ENCODE measurements around the gene SUCO. TPM values are rescaled to one million over a fixed set of nuclear protein-coding genes. Genes with fewer than 3 reads are reported as not detected.

The SUCO gene
- total and polyA plus RNA-seq, 2 of the 4 experiments (the other 2 are of a cell fraction), result 11.4 to 21.5 TPM

- ATAC-seq (ENCODE audit: low read depth) (no peak), DNase-seq (no peak)
- WGBS, 2 experiments (ENCODE audit: extremely low coverage in 2 of 2, insufficient read length in 1 of 2), result no CpG with 5 or more reads among the region's 1 CpG
- no peaks in the 10 kb centered on the region for H3K9me3 ChIP-seq (ENCODE audit: control insufficient read depth, insufficient read depth, low read length)
- H4K8ac ChIP-seq (ENCODE audit: low read depth in 2 of 2, low read length in 2 of 2), result no peak overlapping the region
- no peak overlapping the region for H3K56ac ChIP-seq (ENCODE audit: extremely low read depth, insufficient read depth, low read length)
- H4K5ac ChIP-seq (ENCODE audit: low read depth, low read length), result no peak overlapping the region
- no peak overlapping the region for H2BK15ac ChIP-seq (ENCODE audit: low read depth, low read length)
- H3K9me1 ChIP-seq (ENCODE audit: insufficient read depth, low read length), result 0 out of 2 replicates have a peak, but pooled peaks cover under 1% of the 10 kb centered on the region
- no peak overlapping the region for H3K23ac ChIP-seq (ENCODE audit: low read depth, low read length)
- H3K14ac ChIP-seq (replicated peaks; ENCODE audit: low read depth, low read length), result no peak overlapping the region
- no peak overlapping the region for H3K4me2 ChIP-seq (ENCODE audit: low read depth, low read length)
- dilution Hi-C loops (cut with HindIII; ENCODE audit: low sequenced_read_pairs, unreplicated experiment) (no loop called here), in situ Hi-C loops (cut with MboI; ENCODE audit: low sequenced_read_pairs) (no loop called here), intact Hi-C loops (cut with micrococcal nuclease) (no loop called here)
- H2AK9ac ChIP-seq (replicated peaks; ENCODE audit: low read depth, low read length, poor library complexity), result no peak overlapping the region
- H2AFZ ChIP-seq (replicated peaks; ENCODE audit: low read length, poor library complexity), result no peak overlapping the region
- no peak overlapping the region for H4K91ac ChIP-seq (ENCODE audit: insufficient read depth, low read depth, low read length)
- H3K4me3 ChIP-seq (ENCODE audit: insufficient read depth, low read depth, low read length), result no peak overlapping the region
- ChIA-PET CTCF (no interaction called here), POLR2A (ENCODE audit: unreplicated experiment) (no interaction called here)
- no peak overlapping the region for H3K27ac ChIP-seq (ENCODE audit: insufficient read depth, low read length)
- H4K20me1 ChIP-seq (ENCODE audit: insufficient read depth, low read length), result no peaks in the 10 kb centered on the region
- H3K9ac ChIP-seq (ENCODE audit: low read depth, low read length), result no peak overlapping the region
- 0 out of 2 replicates have a peak, but pooled peaks cover 3% of the 10 kb centered on the region for H3K4me1 ChIP-seq (ENCODE audit: control insufficient read depth, insufficient read depth, low read length)
- TF ChIP-seq MAZ (IDR thresholded peaks at IDR 0.05; ENCODE audit: borderline replicate concordance, low read depth, low read length) (no peak), FOS (IDR thresholded peaks at IDR 0.05; ENCODE audit: low read depth, low read length) (no peak), BHLHE40 (IDR thresholded peaks at IDR 0.05; ENCODE audit: low read depth, low read length) (no peak), SMC3 (IDR thresholded peaks at IDR 0.05; ENCODE audit: low read depth, low read length) (no peak), RFX5 (IDR thresholded peaks at IDR 0.05; ENCODE audit: low read depth, low read length) (no peak), NFE2L2 (IDR thresholded peaks at IDR 0.05; ENCODE audit: low read depth, low read length) (no peak), MXI1 (IDR thresholded peaks at IDR 0.05; ENCODE audit: borderline replicate concordance, low read depth, low read length) (no peak), CEBPB (IDR thresholded peaks at IDR 0.05; ENCODE audit: low read depth, low read length) (no peak), POLR2A (IDR thresholded peaks at IDR 0.05; ENCODE audit: low read depth, low read length) (no peak), MAFK (IDR thresholded peaks at IDR 0.05; ENCODE audit: low read depth, low read length) (no peak), RAD21 (IDR thresholded peaks at IDR 0.05; ENCODE audit: low read length) (no peak), CHD1 (IDR thresholded peaks at IDR 0.05; ENCODE audit: low read depth, low read length) (no peak), RCOR1 (IDR thresholded peaks at IDR 0.05; ENCODE audit: insufficient replicate concordance, low read length) (no peak), USF2 (IDR thresholded peaks at IDR 0.05; ENCODE audit: low read depth, low read length) (no peak)
- TF ChIP-seq, protein P1, sequence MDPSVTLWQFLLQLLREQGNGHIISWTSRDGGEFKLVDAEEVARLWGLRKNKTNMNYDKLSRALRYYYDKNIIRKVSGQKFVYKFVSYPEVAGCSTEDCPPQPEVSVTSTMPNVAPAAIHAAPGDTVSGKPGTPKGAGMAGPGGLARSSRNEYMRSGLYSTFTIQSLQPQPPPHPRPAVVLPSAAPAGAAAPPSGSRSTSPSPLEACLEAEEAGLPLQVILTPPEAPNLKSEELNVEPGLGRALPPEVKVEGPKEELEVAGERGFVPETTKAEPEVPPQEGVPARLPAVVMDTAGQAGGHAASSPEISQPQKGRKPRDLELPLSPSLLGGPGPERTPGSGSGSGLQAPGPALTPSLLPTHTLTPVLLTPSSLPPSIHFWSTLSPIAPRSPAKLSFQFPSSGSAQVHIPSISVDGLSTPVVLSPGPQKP (IDR thresholded peaks at IDR 0.05; ENCODE audit: borderline replicate concordance, low read depth, low read length), result no peak
- TF ChIP-seq, protein P2, sequence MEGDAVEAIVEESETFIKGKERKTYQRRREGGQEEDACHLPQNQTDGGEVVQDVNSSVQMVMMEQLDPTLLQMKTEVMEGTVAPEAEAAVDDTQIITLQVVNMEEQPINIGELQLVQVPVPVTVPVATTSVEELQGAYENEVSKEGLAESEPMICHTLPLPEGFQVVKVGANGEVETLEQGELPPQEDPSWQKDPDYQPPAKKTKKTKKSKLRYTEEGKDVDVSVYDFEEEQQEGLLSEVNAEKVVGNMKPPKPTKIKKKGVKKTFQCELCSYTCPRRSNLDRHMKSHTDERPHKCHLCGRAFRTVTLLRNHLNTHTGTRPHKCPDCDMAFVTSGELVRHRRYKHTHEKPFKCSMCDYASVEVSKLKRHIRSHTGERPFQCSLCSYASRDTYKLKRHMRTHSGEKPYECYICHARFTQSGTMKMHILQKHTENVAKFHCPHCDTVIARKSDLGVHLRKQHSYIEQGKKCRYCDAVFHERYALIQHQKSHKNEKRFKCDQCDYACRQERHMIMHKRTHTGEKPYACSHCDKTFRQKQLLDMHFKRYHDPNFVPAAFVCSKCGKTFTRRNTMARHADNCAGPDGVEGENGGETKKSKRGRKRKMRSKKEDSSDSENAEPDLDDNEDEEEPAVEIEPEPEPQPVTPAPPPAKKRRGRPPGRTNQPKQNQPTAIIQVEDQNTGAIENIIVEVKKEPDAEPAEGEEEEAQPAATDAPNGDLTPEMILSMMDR (conservative IDR thresholded peaks at IDR 0.05; ENCODE audit: low read depth, low read length), result no peak
- H3K79me1 ChIP-seq (ENCODE audit: low read depth in 1 of 2, low read length in 2 of 2), result no peaks in the 10 kb centered on the region
- no peaks in the 10 kb centered on the region for H3K27me3 ChIP-seq (ENCODE audit: control insufficient read depth, insufficient read depth, low read length)
- no peak overlapping the region for H2BK120ac ChIP-seq (ENCODE audit: low read depth, low read length)
- H2BK5ac ChIP-seq (ENCODE audit: low read depth, low read length, poor library complexity, severe bottlenecking), result no peak overlapping the region
- no peak overlapping the region for H2AK5ac ChIP-seq (ENCODE audit: low read depth, low read length)
- no peak overlapping the region for H3K18ac ChIP-seq (ENCODE audit: low read depth, low read length)
- H3K4ac ChIP-seq (ENCODE audit: low read depth, low read length), result no peak overlapping the region
- no TSS peak for BruUV-seq (replicated peaks)
- H2BK20ac ChIP-seq (ENCODE audit: low read depth, low read length), result no peak overlapping the region
- H3K36me3 ChIP-seq (ENCODE audit: control insufficient read depth, insufficient read depth, low read length), result no peaks in the 10 kb centered on the region
Observed at GRCh38 chr1:172657586-172657985, 124.6 kb downstream of the SUCO start.

Data from IMR-90 (cell line).